GM19023 (cell line): ENCODE results near the gene ABLIM3.

Source experiments
- ATAC-seq: cut with Tn5 transposase; IDR thresholded peaks from one replicate; pipeline ENCODE4 v1.9.1; 2021; ENCODE audit warnings: mild to moderate bottlenecking, moderate library complexity; ENCODE audit not compliant: unreplicated experiment

The ABLIM3 gene

GRCh38 chr5:149216496-149216895, 75.2 kb downstream of the ABLIM3 start:
- no peak for ATAC-seq

- ATAC-seq: no peak
Observed at GRCh38 chr5:149217096-149217802, 76.0 kb downstream of the ABLIM3 start.

GRCh38 chr5:149217803-149218155, 76.5 kb downstream of the ABLIM3 start:
- ATAC-seq: no peak

DNA sequence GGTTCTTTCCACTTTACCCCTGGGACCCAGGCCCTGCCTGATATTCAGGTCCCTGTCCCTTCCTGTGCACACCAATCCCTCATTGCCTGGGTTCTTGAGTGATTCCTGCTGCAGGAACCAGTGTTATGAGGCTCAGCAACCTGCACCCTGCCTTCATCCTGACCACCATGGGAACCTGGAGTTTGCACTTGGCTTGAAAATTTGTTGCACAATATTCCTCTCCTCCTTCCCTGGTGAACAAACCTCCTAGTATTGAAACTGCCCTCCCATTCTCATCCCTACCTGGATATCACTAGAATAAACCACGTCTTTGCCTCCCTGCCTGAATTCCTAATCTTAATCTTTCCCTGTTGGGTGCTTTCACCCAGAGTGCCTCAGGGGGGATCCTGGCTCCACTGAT, 78.3 kb downstream of the ABLIM3 start:
- no peak for ATAC-seq

GRCh38 chr5:149220750-149221149, 79.5 kb downstream of the ABLIM3 start:
- no peak for ATAC-seq

DNA sequence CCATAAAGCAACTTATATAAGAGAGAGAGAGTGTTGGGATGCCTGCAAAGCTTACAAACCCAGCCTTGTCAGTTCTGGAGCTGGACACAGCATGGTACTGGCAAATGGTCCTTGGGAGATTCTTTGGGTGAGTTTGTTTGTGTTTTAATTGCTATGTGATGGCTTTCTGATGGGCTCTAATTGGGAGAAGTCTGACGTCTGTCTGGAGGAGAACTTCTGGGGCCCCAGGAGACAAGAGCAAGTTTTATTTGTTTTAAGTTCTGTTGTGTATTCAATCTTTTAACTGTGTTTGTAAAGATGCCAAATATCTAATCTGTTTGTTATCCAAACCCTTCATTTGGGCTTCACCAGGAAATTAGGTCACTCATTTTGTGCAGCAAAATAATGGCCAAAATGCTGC, 80.0 kb downstream of the ABLIM3 start:
- ATAC-seq: no peak

DNA sequence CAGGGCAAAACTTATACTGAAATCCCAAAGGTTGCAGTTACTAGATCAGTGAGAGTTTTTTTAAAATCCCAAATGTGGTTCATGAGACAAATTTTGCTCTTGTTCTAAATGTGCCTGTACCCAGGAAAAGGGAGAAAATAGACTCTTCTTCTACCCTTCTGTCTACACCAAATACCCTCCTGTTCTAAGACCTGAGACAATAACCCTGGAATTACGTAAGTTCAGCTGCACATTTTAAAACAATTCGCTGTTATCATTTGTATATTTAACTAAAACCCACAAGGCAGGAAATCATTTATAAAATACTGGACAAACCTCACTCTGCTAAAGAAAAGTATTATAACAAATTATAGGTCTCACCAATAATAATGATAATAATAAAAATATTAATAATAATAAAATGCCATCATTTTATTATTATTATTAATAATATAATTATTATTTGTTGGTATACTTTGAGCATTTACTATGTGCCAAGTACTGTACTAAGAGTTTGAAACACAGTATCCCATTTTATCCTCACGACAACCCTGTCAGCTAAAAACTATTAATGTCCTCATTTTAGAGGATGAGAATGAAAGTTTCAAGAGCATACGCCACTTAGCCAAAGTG, 80.5 kb downstream of the ABLIM3 start:
- ATAC-seq: no peak

GRCh38 chr5:149223081-149223848, 82.0 kb downstream of the ABLIM3 start:
- no peak for ATAC-seq

GRCh38 chr5:149224282-149224681, 83.0 kb downstream of the ABLIM3 start:
- no peak for ATAC-seq

DNA sequence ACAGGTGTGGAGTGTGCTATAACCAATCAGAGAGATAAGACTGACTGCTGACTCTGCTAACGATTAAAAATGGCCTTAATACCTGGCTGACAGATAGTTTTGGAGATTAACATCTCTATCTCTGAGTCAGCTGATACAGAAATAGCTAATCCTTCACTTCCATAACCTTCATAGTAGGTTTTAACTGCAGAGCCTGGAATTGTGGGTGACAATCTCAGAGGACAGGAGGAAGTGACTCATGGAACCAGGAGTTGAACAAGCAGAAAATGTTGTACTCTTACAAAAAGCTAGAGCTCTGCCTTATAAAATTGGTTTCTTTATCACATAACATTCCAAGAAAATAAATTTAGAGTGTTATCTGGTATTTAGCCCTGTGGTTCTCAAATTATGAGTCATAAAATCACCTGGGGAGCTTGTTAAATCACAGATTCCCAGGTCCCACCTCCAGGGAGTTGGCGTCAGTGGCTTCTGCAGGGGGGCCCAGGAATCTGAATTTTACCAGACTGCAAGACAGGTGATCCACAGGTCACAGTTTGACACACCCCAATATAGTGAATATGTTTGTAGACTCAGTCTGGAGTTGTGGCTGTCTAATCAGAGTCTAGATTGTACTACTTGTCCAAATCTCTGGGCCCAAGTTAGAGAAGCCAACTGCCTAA, 86.0 kb downstream of the ABLIM3 start:
- no peak for ATAC-seq

DNA sequence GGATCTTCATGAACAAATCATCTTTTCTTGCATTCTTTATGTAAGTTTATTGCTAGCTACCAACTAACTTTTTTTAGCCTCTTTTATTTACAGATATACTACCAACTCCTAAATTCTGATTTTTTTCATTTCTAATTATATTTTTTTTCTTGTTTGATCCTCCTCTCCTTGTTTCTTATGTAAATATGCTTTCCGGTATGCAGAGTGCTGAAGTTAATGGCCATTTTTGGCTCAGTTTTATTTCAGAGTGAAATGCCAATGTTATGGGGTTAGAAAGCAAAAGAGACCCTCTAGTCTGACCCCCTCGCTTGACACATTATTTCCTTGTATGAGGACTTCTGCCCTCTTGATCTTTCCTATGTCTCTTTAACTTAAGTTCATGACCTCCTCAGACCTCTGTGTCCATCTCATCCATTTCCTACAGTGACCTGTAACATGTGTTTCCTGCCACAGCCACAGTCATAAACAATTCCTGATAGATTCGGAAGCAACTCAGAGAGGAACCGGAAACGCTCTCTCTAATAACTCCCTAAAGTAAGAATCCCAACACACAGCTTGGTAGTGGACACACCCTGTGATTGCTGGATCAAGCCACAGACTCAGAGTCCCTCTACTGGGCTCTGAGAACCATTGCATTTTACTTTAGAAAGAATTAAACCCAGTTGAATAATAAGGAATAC, 87.5 kb downstream of the ABLIM3 start:
- no peak for ATAC-seq

DNA sequence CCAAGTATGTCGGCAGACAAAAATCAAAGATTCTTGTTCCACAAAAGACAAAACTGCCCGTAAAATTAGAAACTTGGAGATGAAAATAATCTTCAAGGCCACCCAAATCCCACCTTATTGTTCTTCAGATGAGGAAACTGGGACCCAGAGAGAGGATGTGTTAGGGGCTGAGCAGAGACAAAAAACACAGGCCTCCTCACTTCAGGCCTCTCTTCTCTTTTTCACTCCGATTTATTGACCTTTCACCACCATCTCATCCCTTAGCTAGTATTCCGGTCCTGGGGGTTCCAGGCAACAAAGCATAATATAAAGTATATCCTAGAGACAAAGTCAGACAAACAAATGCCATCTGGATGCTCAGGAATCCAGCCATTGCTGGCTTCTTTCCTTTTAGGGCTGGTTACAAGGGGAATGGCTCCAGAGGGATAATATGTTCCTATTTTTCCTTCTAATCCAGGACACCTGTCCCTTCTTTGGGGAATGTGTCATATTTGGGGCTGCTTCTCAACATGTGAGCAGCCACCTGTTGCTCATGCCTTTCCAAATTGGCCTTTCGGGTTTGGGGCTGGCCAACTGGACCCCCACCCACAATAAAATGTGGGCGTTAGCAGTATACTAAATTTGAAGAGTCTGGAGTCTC, 88.1 kb downstream of the ABLIM3 start:
- no peak for ATAC-seq

DNA sequence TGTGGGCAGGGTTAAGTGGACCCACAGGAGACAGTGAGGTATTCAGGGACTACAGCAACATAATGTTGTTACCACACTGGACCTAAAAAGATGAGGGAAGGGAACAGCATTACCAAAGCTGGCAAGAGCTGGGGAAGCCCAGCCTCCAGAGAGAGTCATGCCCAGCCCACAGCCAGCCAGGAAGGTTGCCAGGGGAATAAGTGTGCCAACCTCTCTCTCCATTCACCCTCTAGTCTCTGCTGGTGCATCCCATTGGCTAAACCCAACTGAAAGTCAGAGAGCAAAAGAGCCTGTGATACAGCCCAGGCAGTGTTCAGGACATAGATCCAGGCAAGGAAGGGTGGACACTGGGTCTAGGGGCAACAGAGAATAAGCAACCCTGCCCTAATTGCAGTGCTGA, 94.5 kb downstream of the ABLIM3 start:
- no peak for ATAC-seq

DNA sequence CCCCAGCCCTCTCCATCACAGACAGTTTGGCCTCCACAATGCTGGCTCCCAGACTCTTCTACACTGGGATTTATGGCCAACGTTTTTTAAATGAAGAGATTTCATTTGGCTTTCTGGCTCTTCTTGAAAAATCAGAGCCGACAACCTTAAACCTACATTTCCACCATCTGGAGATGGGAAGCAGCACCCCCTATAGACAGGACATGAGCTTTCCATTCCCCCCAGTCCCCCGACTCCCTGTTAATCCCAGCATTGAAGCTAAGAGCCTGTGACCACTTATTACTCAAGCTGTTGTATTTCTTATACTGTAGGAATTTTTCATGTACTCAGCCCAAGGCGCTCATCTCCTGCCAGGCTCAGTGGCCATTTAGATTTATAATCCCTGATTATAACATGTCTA, 96.4 kb downstream of the ABLIM3 start:
- ATAC-seq: no peak

- ATAC-seq: no peak
Observed at GRCh38 chr5:149238540-149238939, 97.2 kb downstream of the ABLIM3 start.

GRCh38 chr5:149239917-149240316, 98.6 kb downstream of the ABLIM3 start:
- no peak for ATAC-seq

DNA sequence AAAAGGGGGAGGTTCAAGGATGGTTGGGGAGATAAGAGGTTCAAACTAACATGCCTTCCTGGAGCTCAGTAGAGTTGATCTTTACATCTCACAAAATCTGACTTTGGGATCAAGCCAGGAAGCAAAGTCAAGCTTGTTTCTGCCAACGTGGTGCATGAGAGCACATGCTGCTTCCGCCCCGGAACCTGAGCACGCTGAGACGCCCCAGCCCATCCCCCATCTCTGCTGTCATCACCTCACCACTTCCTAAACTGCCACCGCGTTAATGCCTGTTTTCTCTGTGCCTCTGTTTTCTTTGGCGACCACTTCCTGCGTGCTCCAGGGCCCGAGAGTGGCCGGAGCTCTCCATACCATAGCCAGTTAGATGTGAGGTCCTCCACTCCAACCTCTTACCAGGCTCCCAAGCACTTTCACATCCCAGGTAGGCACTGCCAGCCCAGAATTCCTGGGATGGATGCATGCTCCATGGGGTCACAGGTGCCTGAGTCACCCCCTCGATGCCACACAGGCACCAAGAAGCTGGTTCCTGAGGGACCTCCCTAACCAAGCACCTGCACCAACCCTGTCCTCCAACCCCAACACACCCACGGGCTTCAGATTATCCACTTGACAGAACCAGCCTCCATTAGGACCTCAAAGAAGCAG, 99.2 kb downstream of the ABLIM3 start:
- no peak for ATAC-seq

GRCh38 chr5:149242339-149242738, 101.0 kb downstream of the ABLIM3 start:
- no peak for ATAC-seq

DNA sequence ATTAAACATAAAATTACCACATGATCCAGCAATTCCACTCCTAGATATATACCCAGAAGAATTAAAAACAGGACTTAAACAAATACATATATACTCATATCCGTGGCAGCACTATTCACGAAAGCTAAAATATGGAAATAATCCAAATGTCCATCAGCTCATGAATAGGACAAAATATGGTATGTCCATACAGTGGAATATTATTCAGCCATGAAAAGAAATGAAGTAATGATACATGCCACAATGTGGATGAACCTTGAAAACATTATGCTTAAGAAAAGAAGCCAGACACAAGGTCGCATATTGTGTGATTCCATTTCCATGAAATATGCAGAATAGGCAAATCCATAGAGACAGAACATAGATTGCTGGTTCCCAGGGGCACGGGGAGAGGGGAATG, 105.6 kb downstream of the ABLIM3 start:
- ATAC-seq: no peak

DNA sequence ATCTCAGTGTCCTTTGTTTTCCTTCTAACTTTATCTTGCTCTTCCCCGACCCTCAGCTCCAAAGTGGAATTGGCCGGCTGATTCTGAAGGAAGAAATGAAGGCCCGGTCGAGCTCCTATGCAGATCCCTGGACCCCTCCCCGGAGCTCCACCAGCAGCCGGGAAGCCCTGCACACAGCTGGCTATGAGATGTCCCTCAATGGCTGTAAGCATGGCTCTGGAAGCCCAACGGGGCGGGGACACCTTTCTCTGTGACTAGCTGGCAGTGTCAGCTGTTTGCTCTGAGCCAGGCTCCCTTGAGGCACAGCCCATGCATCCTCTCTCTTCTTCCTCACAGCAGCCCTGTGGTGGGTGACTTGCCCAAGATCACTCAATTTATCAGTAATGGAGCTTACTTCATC, 106.4 kb downstream of the ABLIM3 start:
- ATAC-seq: no peak
